ENCODE data around the gene CBFA2T3.

- TF ChIP-seq, protein P1, sequence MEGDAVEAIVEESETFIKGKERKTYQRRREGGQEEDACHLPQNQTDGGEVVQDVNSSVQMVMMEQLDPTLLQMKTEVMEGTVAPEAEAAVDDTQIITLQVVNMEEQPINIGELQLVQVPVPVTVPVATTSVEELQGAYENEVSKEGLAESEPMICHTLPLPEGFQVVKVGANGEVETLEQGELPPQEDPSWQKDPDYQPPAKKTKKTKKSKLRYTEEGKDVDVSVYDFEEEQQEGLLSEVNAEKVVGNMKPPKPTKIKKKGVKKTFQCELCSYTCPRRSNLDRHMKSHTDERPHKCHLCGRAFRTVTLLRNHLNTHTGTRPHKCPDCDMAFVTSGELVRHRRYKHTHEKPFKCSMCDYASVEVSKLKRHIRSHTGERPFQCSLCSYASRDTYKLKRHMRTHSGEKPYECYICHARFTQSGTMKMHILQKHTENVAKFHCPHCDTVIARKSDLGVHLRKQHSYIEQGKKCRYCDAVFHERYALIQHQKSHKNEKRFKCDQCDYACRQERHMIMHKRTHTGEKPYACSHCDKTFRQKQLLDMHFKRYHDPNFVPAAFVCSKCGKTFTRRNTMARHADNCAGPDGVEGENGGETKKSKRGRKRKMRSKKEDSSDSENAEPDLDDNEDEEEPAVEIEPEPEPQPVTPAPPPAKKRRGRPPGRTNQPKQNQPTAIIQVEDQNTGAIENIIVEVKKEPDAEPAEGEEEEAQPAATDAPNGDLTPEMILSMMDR (IDR thresholded peaks at IDR 0.05): no peak
- TF ChIP-seq POLR2A (IDR thresholded peaks at IDR 0.05) (no peak), EP300 (IDR thresholded peaks at IDR 0.05) (no peak)
Observed at GRCh38 chr16:88912556-88912955, 64.5 kb downstream of the CBFA2T3 start.

Data from tibial nerve (tissue), 4 donors.